Activated naive CD4-positive, alpha-beta T cell treated with anti-CD3 and anti-CD28 coated beads for 36 hours (primary cell): ENCODE measurements around the gene PRKACA. TPM values are rescaled to one million over a fixed set of nuclear protein-coding genes. Genes with fewer than 3 reads are reported as not detected.

Experiments used
- CTCF ChIA-PET: fragments of 350-600 bp; sonication (Branson Sonifier 250); formaldehyde crosslinking; loops from one replicate; lab custom pipeline; 2021; ENCODE audit warnings: antibody characterized with exemption; lab: Charles Lee
- DNase-seq: peaks from one replicate; pipeline ENCODE4 v3.0.0-alpha.2; 2020
- H3K27ac Mint-ChIP-seq: one replicate; pipeline ENCODE4 v1.8.0; 2021; ENCODE audit warnings: mild to moderate bottlenecking, mixed read lengths
- H3K27me3 Mint-ChIP-seq: one replicate; pipeline ENCODE4 v1.8.0; 2021; ENCODE audit warnings: low read depth, mixed read lengths
- H3K36me3 Mint-ChIP-seq: one replicate; pipeline ENCODE4 v1.8.0; 2021; ENCODE audit warnings: low read depth, mixed read lengths
- H3K4me1 Mint-ChIP-seq: one replicate; pipeline ENCODE4 v1.8.0; 2021; ENCODE audit warnings: low read depth, mixed read lengths
- H3K4me3 Mint-ChIP-seq: one replicate; pipeline ENCODE4 v1.8.0; 2021; ENCODE audit warnings: mild to moderate bottlenecking, moderate library complexity, mixed read lengths
- H3K9me3 Mint-ChIP-seq: one replicate; pipeline ENCODE4 v1.8.0; 2021; ENCODE audit warnings: mixed read lengths
- intact Hi-C: fragments of 100-400 bp; cut with micrococcal nuclease; formaldehyde crosslinking; loops from one replicate; pipeline ENCODE4 v1.15.1; 2023
- total RNA-seq, 2 experiments: library from RNA; stranded (reverse); gene quantifications; one replicate each; pipeline ENCODE4 v1.2.3, GENCODE V29; 2021

Gene PRKACA
- total RNA-seq, 2 experiments from 2014 or later: 48.2 to 60.0 TPM

GRCh38 chr19:14088634-14089411 is 28.7 kb downstream of the PRKACA start:
- H3K9me3 Mint-ChIP-seq: peaks cover 15% of the 10 kb centered on the region
- peaks cover 16% of the 10 kb centered on the region for H3K36me3 Mint-ChIP-seq
- H3K4me1 Mint-ChIP-seq: peaks cover 24% of the 10 kb centered on the region
- no peaks in the 10 kb centered on the region for H3K27me3 Mint-ChIP-seq
- intact Hi-C loops: no loop called here
- CTCF ChIA-PET: interaction anchor here (2.1 kb wide), 1 partner anchor 13 kb away, joined by 5 read pairs; no protein-coding TSS in a partner anchor
- peak overlapping the region; percentile 79 for H3K4me3 Mint-ChIP-seq
- H3K27ac Mint-ChIP-seq: peak overlapping the region; percentile 71
- DNase-seq: no peak

- DNase-seq: no peak
- intact Hi-C loops: no loop called here
- Mint-ChIP-seq H3K27me3 (no peaks in the 10 kb centered on the region), H3K9me3 (no peaks in the 10 kb centered on the region), H3K4me3 (no peak overlapping the region), H3K36me3 (peaks cover 9% of the 10 kb centered on the region), H3K4me1 (peaks cover 19% of the 10 kb centered on the region), H3K27ac (no peak overlapping the region)
- CTCF ChIA-PET: no interaction called here
These were observed 31.5 kb downstream of the PRKACA start for GRCh38 chr19:14086098-14086497.

GRCh38 chr19:14085309-14085995 is 32.1 kb downstream of the PRKACA start, which contains the start of gene C19orf67:
Gene C19orf67 (minus strand): TSS chr19:14085783. CDS start chr19:14085627, 156 bp downstream.
- no peak within 1 kb of the TSS for H3K4me3 Mint-ChIP-seq

GRCh38 chr19:14082675-14082960 is 34.9 kb downstream of the PRKACA start:
- H3K27me3 Mint-ChIP-seq: no peaks in the 10 kb centered on the region
- peak overlapping the region; percentile 95 for H3K4me3 Mint-ChIP-seq
- intact Hi-C loops: loop anchor here (5.0 kb wide), 1 partner anchor 285 kb away; the partner anchor contains the start of gene ZSWIM4
- H3K9me3 Mint-ChIP-seq: no peaks in the 10 kb centered on the region
- no peak for DNase-seq
- no peaks in the 10 kb centered on the region for H3K36me3 Mint-ChIP-seq
- CTCF ChIA-PET: interaction anchor here (1.0 to 1.4 kb wide), 4 partner anchors 11 to 202 kb away, joined by 3 to 6 read pairs (median 4); partner anchors contain the start of gene ASF1B
- peaks cover 11% of the 10 kb centered on the region for H3K4me1 Mint-ChIP-seq
- no peak overlapping the region for H3K27ac Mint-ChIP-seq

More at GRCh38 chr19:14085309-14085995, 32.1 kb downstream of the PRKACA start, which contains the start of gene C19orf67:
- DNase-seq: no peak
- CTCF ChIA-PET: interaction anchor here (1.1 kb wide), 1 partner anchor 51 kb away, joined by 4 read pairs; the partner anchor contains the start of gene ASF1B
- no peaks in the 10 kb centered on the region for H3K27me3 Mint-ChIP-seq
- H3K27ac Mint-ChIP-seq: no peak within 1 kb of the TSS
- no peaks in the 10 kb centered on the region for H3K9me3 Mint-ChIP-seq
- H3K36me3 Mint-ChIP-seq: peaks cover 9% of the 10 kb centered on the region
- H3K4me1 Mint-ChIP-seq: peaks cover 20% of the 10 kb centered on the region
- intact Hi-C loops: no loop called here

GRCh38 chr19:14081797-14082674 is 35.5 kb downstream of the PRKACA start:
- no peaks in the 10 kb centered on the region for H3K36me3 Mint-ChIP-seq
- no peaks in the 10 kb centered on the region for H3K27me3 Mint-ChIP-seq
- CTCF ChIA-PET: interaction anchor here (0.6 to 1.4 kb wide), 7 partner anchors 8 to 202 kb away, joined by 3 to 6 read pairs (median 4); partner anchors contain the start of genes ASF1B and IL27RA
- intact Hi-C loops: loop anchor here (1.0 to 5.0 kb wide), 6 partner anchors 9 to 285 kb away; partner anchors contain the start of genes ASF1B, DCAF15, RFX1 and ZSWIM4
- H3K9me3 Mint-ChIP-seq: no peaks in the 10 kb centered on the region
- peak overlapping the region; percentile 91 for H3K27ac Mint-ChIP-seq
- DNase-seq: peak; percentile 68
- H3K4me3 Mint-ChIP-seq: peak overlapping the region; percentile 95
- H3K4me1 Mint-ChIP-seq: peaks cover 11% of the 10 kb centered on the region

- DNase-seq: peak; percentile 100
- Mint-ChIP-seq H3K4me1 (peaks cover 11% of the 10 kb centered on the region), H3K4me3 (peak overlapping the region; percentile 95), H3K27me3 (no peaks in the 10 kb centered on the region), H3K36me3 (no peaks in the 10 kb centered on the region), H3K27ac (peak overlapping the region; percentile 91), H3K9me3 (no peaks in the 10 kb centered on the region)
- intact Hi-C loops: loop anchor here (1.0 to 5.0 kb wide), 6 partner anchors 8 to 284 kb away; partner anchors contain the start of genes ASF1B, DCAF15, RFX1 and ZSWIM4
- CTCF ChIA-PET: interaction anchor here (0.9 to 1.9 kb wide), 7 partner anchors 22 to 202 kb away, joined by 3 to 5 read pairs (median 4); partner anchors contain the start of genes ASF1B and IL27RA
These were observed 36.4 kb downstream of the PRKACA start for GRCh38 chr19:14080887-14081796.

- intact Hi-C loops: no loop called here
- Mint-ChIP-seq H3K4me1 (peaks cover 18% of the 10 kb centered on the region), H3K4me3 (no peak overlapping the region), H3K36me3 (no peaks in the 10 kb centered on the region), H3K27me3 (no peaks in the 10 kb centered on the region), H3K27ac (no peak overlapping the region), H3K9me3 (no peaks in the 10 kb centered on the region)
- CTCF ChIA-PET: interaction anchor here (0.6 to 1.8 kb wide), 6 partner anchors 37 to 269 kb away, joined by 3 to 12 read pairs (median 4); partner anchors contain the start of gene NANOS3
- no peak for DNase-seq
These were observed 39.2 kb downstream of the PRKACA start for GRCh38 chr19:14078411-14078810.

- peaks cover 10% of the 10 kb centered on the region for H3K4me1 Mint-ChIP-seq
- peak; percentile 40 for DNase-seq
- H3K4me3 Mint-ChIP-seq: peak overlapping the region; percentile 80
- intact Hi-C loops: loop anchor here (1.0 to 5.0 kb wide), 6 partner anchors 7 to 122 kb away; partner anchors contain the start of gene DCAF15
- H3K27ac Mint-ChIP-seq: no peak overlapping the region
- CTCF ChIA-PET: interaction anchor here (0.6 to 2.4 kb wide), 15 partner anchors 8 to 195 kb away, joined by 3 to 13 read pairs (median 3); no protein-coding TSS in a partner anchor
- H3K36me3 Mint-ChIP-seq: no peaks in the 10 kb centered on the region
- no peaks in the 10 kb centered on the region for H3K9me3 Mint-ChIP-seq
- H3K27me3 Mint-ChIP-seq: peaks cover 4% of the 10 kb centered on the region
These were observed 43.4 kb downstream of the PRKACA start for GRCh38 chr19:14073925-14074838.

- no peaks in the 10 kb centered on the region for H3K9me3 Mint-ChIP-seq
- CTCF ChIA-PET: interaction anchor here (0.7 to 2.4 kb wide), 16 partner anchors 9 to 194 kb away, joined by 3 to 13 read pairs (median 3); partner anchors contain the start of gene ASF1B
- peaks cover 4% of the 10 kb centered on the region for H3K27me3 Mint-ChIP-seq
- H3K4me1 Mint-ChIP-seq: peaks cover 10% of the 10 kb centered on the region
- peak; percentile 75 for DNase-seq
- no peak overlapping the region for H3K27ac Mint-ChIP-seq
- H3K36me3 Mint-ChIP-seq: no peaks in the 10 kb centered on the region
- intact Hi-C loops: loop anchor here (1.0 to 5.0 kb wide), 5 partner anchors 8 to 121 kb away; partner anchors contain the start of gene DCAF15
- peak overlapping the region; percentile 80 for H3K4me3 Mint-ChIP-seq
These were observed 44.2 kb downstream of the PRKACA start for GRCh38 chr19:14073261-14073924.
